ENCODE measurements around the gene PXYLP1. TPM values are rescaled to one million over a fixed set of nuclear protein-coding genes. Genes with fewer than 3 reads are reported as not detected.
A peak's percentile ranks its signal among the peaks of the same experiment; 100 is the strongest.

The PXYLP1 gene
- total RNA-seq, 1 donor from 2014 or later, result 30.9 TPM

GRCh38 chr3:141330718-141331376 is 99.2 kb downstream of the PXYLP1 start:
- peaks cover 11% of the 10 kb centered on the region for H3K9me3 Mint-ChIP-seq
- DNase-seq (ENCODE audit: low read depth, low spot score), result no peak
- H3K4me1 Mint-ChIP-seq, result peaks cover 45% of the 10 kb centered on the region
- no peak overlapping the region for H3K27ac Mint-ChIP-seq (ENCODE audit: unreplicated experiment)
- H3K36me3 Mint-ChIP-seq (ENCODE audit: low read depth), result no peaks in the 10 kb centered on the region
- no peak for TF ChIP-seq CTCF (conservative IDR thresholded peaks at IDR 0.05)
- no peak overlapping the region for H3K4me3 Mint-ChIP-seq
- H3K27me3 Mint-ChIP-seq (ENCODE audit: low read depth), result no peaks in the 10 kb centered on the region

- peaks cover 6% of the 10 kb centered on the region for H3K9me3 Mint-ChIP-seq
- H3K36me3 Mint-ChIP-seq (ENCODE audit: low read depth), result no peaks in the 10 kb centered on the region
- peaks cover 39% of the 10 kb centered on the region for H3K4me1 Mint-ChIP-seq
- peak overlapping the region; percentile 9 for H3K27ac Mint-ChIP-seq (ENCODE audit: unreplicated experiment)
- H3K4me3 Mint-ChIP-seq, result peak overlapping the region; percentile 3
- no peak for DNase-seq (ENCODE audit: low read depth, low spot score)
- TF ChIP-seq CTCF (conservative IDR thresholded peaks at IDR 0.05), result no peak
- H3K27me3 Mint-ChIP-seq (ENCODE audit: low read depth), result no peaks in the 10 kb centered on the region
These were observed 100.0 kb downstream of the PXYLP1 start for GRCh38 chr3:141331377-141332318.

- Mint-ChIP-seq H3K36me3 (ENCODE audit: low read depth) (no peaks in the 10 kb centered on the region), H3K4me3 (peak overlapping the region; percentile 3), H3K4me1 (peaks cover 43% of the 10 kb centered on the region), H3K27me3 (ENCODE audit: low read depth) (no peaks in the 10 kb centered on the region), H3K9me3 (peaks cover 6% of the 10 kb centered on the region), H3K27ac (ENCODE audit: unreplicated experiment) (peak overlapping the region; percentile 9)
- DNase-seq (ENCODE audit: low read depth, low spot score), result no peak
- TF ChIP-seq CTCF (conservative IDR thresholded peaks at IDR 0.05), result no peak
These were observed 100.8 kb downstream of the PXYLP1 start for GRCh38 chr3:141332416-141332815.

- H3K4me1 Mint-ChIP-seq, result peaks cover 44% of the 10 kb centered on the region
- TF ChIP-seq CTCF (conservative IDR thresholded peaks at IDR 0.05), result no peak
These were observed 102.4 kb downstream of the PXYLP1 start for GRCh38 chr3:141333836-141334626.

GRCh38 chr3:141334627-141335250 is 103.1 kb downstream of the PXYLP1 start:
- Mint-ChIP-seq H3K9me3 (peaks cover 11% of the 10 kb centered on the region), H3K27ac (ENCODE audit: unreplicated experiment) (no peak overlapping the region), H3K4me1 (peaks cover 40% of the 10 kb centered on the region), H3K4me3 (no peak overlapping the region), H3K36me3 (ENCODE audit: low read depth) (no peaks in the 10 kb centered on the region), H3K27me3 (ENCODE audit: low read depth) (no peaks in the 10 kb centered on the region)
- no peak for TF ChIP-seq CTCF (conservative IDR thresholded peaks at IDR 0.05)
- no peak for DNase-seq (ENCODE audit: low read depth, low spot score)

More at GRCh38 chr3:141333836-141334626, 102.4 kb downstream of the PXYLP1 start:
- H3K4me3 Mint-ChIP-seq, result no peak overlapping the region
- no peaks in the 10 kb centered on the region for H3K36me3 Mint-ChIP-seq (ENCODE audit: low read depth)
- H3K27ac Mint-ChIP-seq (ENCODE audit: unreplicated experiment), result no peak overlapping the region
- peaks cover 10% of the 10 kb centered on the region for H3K9me3 Mint-ChIP-seq
- no peak for DNase-seq (ENCODE audit: low read depth, low spot score)
- H3K27me3 Mint-ChIP-seq (ENCODE audit: low read depth), result no peaks in the 10 kb centered on the region

Data from neural crest cell (in vitro differentiated cells).